ENCODE results near the gene RNF148.
"Not testable (repeated sequence)": the region's sequence is repeated elsewhere in the genome, so short reads cannot be mapped to it uniquely, and the experiment has no call there.

Gene RNF148

GRCh38 chr7:122691569-122692235, 11.0 kb downstream of the RNF148 start:
- DNase-seq (ENCODE audit: low read depth in 1 of 2, low spot score in 1 of 2), result no peak

GRCh38 chr7:122689346-122690109, 13.2 kb downstream of the RNF148 start:
- no peak for DNase-seq (ENCODE audit: low read depth in 1 of 2, low spot score in 1 of 2)

- no peak for DNase-seq (ENCODE audit: low read depth in 1 of 2, low spot score in 1 of 2)
Measured at GRCh38 chr7:122688400-122688998, 14.2 kb downstream of the RNF148 start.

GRCh38 chr7:122686360-122686878, 16.3 kb downstream of the RNF148 start:
- no peak for DNase-seq (ENCODE audit: low read depth in 1 of 2, low spot score in 1 of 2)

GRCh38 chr7:122684504-122684903, 18.2 kb downstream of the RNF148 start:
- DNase-seq (ENCODE audit: low read depth in 1 of 2, low spot score in 1 of 2), result no peak

- no peak for DNase-seq (ENCODE audit: low read depth in 1 of 2, low spot score in 1 of 2)
Measured at GRCh38 chr7:122682815-122683550, 19.7 kb downstream of the RNF148 start.

- DNase-seq (ENCODE audit: low read depth in 1 of 2, low spot score in 1 of 2), result not testable (repeated sequence)
Measured at GRCh38 chr7:122681186-122681585, 21.5 kb downstream of the RNF148 start.

GRCh38 chr7:122679813-122680212, 22.9 kb downstream of the RNF148 start:
- DNase-seq (ENCODE audit: low read depth in 1 of 2, low spot score in 1 of 2), result no peak

GRCh38 chr7:122679269-122679709, 23.4 kb downstream of the RNF148 start:
- DNase-seq (ENCODE audit: low read depth in 1 of 2, low spot score in 1 of 2), result not testable (repeated sequence)

GRCh38 chr7:122677149-122677548, 25.6 kb downstream of the RNF148 start:
- no peak for DNase-seq (ENCODE audit: low read depth in 1 of 2, low spot score in 1 of 2)

GRCh38 chr7:122676466-122676865, 26.3 kb downstream of the RNF148 start:
- no peak for DNase-seq (ENCODE audit: low read depth in 1 of 2, low spot score in 1 of 2)

- no peak for DNase-seq (ENCODE audit: low read depth in 1 of 2, low spot score in 1 of 2)
Measured at GRCh38 chr7:122675621-122676020, 27.1 kb downstream of the RNF148 start.

- DNase-seq (ENCODE audit: low read depth in 1 of 2, low spot score in 1 of 2), result no peak
Measured at GRCh38 chr7:122675011-122675410, 27.7 kb downstream of the RNF148 start.

- no peak for DNase-seq (ENCODE audit: low read depth in 1 of 2, low spot score in 1 of 2)
Measured at GRCh38 chr7:122674502-122674901, 28.2 kb downstream of the RNF148 start.

GRCh38 chr7:122673951-122674350, 28.8 kb downstream of the RNF148 start:
- DNase-seq (ENCODE audit: low read depth in 1 of 2, low spot score in 1 of 2), result no peak

GRCh38 chr7:122672536-122672935, 30.2 kb downstream of the RNF148 start:
- no peak for DNase-seq (ENCODE audit: low read depth in 1 of 2, low spot score in 1 of 2)

- DNase-seq (ENCODE audit: low read depth in 1 of 2, low spot score in 1 of 2), result no peak
Measured at GRCh38 chr7:122663733-122664132, 39.0 kb downstream of the RNF148 start.

GRCh38 chr7:122658856-122659255, 43.9 kb downstream of the RNF148 start:
- no peak for DNase-seq (ENCODE audit: low read depth in 1 of 2, low spot score in 1 of 2)

GRCh38 chr7:122653685-122654084, 49.0 kb downstream of the RNF148 start:
- no peak for DNase-seq (ENCODE audit: low read depth in 1 of 2, low spot score in 1 of 2)

- DNase-seq (ENCODE audit: low read depth in 1 of 2, low spot score in 1 of 2), result no peak
Measured at GRCh38 chr7:122652876-122653275, 49.8 kb downstream of the RNF148 start.

Measured in activated T-helper 1 cell treated with anti-CD3 and anti-CD28 coated beads, Interleukin-2, amount 50 U/mL, for 16 hours (primary cell).